Measurements from ENCODE around the gene TAF13. TPM values are rescaled to one million over a fixed set of nuclear protein-coding genes. Genes with fewer than 3 reads are reported as not detected.
"Not testable (repeated sequence)": the region's sequence is repeated elsewhere in the genome, so short reads cannot be mapped to it uniquely, and the experiment has no call there.

TAF13 gene
- total RNA-seq, 1 donor from 2014 or later, result 41.3 TPM

DNA sequence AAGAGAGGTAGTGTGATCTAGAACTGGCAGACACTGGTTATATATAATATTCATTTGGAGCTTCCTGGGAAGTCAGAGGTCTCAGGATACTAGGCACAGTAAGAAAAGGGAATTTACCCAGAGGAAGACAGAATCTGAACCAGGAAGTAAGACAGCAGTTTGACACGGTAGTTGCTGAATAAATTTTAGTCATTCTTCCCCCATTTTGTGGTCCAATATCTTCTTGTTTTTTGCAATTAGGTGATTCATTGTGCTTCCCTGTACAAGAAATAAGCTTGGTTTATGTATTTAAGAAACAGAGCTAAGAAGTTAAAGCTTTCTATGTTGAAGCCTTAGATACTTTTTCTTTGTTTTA, 16.0 kb upstream of the TAF13 start:
- DNase-seq (ENCODE audit: low spot score), result no peak

DNA sequence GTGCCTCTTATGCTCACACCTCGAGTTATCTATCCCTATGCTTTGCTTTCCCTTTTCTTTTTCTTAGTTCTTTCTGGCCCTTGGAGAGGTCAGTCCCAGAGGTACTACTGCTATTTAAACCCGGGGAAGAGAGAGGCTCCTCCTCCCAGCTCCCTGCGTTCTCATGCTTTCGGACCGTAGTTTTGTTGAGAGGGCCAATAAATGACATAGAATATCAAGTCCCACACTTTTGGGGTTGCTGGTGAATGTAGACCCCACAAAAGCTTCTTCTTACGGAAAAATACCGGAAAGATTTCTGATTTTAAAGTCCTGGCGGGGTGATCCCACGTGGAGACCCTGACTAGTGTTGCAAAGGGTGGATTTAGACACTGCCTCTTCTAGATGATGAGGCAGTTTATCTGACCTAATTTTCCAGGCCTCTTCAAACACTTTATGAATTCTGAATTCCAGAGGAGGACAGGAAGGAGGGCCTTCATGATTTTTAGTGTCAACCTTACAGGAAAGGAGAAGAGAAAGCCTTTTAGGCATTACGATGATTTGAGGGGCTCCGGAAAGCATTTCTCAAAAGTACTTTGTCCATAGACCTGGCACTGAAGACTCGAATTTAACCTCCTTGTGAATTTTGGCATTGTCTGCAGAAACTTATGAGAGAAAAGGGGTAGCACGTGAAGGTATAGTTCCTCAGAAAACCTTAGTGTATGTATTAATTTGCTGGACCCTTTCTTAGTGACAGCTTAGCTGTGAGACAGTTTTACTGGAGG, 15.5 kb upstream of the TAF13 start:
- DNase-seq (ENCODE audit: low spot score), result no peak

DNA sequence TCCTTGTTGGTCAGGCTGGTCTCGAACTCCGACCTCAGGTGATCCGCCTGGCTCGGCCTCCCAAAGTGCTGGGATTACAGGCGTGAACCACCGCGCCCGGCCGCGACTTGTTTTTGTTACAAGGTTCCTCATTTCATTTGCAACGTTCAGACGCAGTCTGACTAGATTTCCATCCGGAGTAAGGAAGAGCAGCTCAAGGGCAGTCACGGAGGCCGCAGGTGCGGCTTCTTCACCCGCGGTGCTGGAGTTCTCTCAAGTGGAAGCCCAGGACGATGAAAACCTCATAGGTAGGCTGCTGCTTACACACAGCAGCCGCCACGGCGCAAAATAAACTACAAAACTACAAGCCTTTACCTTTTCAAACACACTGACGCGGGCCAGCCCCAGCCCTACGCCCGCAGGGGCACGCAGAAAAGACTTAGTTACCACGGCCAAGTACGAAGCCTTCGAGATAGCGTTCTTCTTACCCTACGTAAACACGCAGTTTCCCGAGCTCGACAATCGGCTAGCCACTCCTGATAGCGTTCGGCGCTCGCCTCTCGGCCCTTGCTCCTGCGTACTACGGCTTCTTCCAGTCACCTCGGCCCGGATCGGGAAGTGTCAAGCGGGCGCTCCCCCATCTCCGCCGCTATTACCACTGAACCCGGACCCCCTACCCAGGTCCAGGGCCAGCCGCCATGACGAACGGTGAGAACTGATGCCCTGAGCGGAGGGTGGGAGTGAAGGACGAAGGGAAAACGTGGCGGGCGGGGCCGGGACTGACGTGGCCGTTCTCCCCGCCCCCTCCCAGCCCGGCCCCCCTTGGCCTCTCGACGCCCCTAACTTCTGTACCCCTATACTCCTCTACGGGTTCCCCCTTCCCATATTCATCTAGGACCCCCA, 14.6 kb upstream of the TAF13 start, which contains the start of gene TMEM167B:
TSS of gene TMEM167B (plus strand) at position 569 of the 882 bp plus-strand sequence. CDS start at position 678, 109 bp downstream.
- DNase-seq (ENCODE audit: low spot score), result peak; percentile 95

DNA sequence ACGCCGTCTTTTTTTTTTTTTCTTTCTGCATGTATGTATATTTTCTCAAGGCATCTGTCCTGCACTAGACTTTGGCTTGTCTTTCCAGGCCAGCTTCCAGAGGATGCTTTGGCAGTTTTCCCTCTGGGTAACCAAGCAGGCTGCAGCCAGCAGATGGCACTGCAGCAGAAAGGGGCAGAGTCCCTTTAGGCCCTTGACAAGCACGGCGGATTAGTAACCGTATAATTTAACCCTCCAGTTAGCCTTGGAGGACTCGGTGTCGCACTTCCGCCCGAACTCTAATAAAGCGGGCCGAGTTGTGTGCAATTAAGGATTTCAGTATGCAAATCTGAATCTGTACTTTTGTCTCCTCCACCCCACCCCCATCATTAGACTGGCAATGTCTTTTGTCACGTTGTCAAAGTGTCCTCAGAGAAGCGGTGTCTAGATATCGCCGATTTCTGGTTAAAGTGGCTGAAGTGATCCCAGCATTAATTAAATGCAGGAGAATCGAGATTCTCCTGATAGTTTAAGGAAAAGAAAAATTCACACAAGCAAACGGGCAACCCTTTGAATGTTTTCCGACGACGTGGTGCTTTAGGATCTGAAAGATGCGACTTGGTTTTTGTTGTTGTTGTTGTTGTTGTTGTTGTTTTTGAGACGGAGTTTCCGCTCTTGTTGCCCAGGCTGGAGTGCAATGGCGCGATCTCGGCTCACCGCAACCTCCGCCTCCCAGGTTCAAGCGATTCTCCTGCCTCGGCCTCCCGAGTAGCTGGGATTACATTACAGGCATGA, 13.6 kb upstream of the TAF13 start:
- peak; percentile 87 for DNase-seq (ENCODE audit: low spot score)

DNA sequence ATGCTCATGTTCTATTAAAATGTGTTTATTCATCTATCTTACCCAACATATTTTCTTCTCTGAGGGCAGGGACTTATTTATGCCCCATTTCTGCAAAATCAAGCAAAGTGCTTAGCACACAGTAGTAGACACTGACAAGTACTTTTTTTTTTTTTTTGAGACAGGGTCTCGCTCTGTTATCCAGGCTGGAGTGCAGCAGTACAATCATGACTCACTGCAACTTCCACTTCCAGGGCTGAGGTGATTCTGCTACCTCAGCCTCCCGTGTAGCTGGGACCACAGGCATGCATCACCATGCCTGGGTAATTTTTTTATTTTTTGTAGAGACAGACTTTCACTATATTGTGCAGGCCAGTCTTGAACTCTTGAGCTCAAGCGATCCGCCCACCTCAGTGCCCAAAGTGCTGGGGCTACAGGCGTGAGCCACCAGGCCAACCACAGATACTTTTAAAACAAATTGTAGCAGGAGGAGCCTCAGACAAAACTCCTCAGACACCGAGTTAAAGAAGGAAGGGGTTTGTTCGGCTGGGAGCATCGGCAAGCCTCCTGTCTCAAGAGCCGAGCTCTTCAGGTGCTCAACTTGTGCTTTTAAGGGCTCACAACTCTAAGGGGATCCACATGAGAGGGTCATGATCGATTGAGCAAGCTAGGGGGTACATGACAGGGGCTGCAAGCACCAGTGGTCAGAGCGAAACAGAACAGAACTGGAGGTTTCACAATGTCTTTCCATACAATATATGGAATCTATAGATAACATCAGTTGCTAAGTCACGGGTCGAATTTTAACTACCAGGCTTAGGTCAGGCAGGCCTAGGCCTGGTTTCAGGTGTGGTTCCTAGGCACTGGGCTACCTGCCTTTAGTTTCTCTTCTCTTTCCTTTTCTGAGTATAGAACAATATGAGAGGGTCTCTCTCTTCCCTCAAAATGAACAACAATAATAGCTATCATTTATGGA, 9.0 kb upstream of the TAF13 start:
- no peak for DNase-seq (ENCODE audit: low spot score)

DNA sequence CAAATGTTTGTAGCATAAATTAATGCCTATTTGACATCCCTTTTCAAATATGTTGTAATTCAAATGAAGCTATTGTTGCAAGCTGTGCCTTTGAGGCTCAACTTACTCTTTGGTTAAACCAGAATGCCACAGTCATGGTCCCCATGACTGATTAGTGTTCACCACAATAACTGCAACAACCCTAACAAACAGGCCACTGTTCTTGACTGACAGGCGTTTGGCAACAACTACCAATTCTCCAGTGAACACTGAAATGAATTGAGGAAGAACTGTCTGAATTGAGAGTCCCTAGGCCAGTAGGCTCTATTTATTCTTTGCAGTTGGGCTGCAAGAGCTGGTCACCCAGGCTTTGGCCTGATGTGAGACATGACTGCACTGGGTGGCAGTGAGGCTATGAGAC, 8.1 kb upstream of the TAF13 start:
- no peak for DNase-seq (ENCODE audit: low spot score)

DNA sequence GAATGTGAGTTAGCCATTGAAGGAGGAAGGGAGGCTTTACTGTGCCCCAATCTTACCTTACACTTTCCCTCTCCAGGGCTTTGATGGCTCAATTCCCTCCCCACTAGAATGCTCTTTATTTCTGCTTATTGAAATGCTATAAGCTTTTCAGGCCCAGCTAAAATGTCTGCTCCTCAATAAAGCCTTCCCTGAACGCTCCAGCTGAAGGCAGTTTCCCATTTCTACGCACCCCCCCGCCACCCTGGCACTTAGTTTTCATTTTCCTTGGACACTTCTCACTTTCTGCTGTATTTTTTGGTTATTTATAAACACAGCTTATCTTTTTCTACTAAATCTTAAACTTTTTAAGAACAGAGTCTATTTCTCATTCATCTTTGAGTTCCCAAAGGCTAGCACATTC, 7.7 kb upstream of the TAF13 start:
- no peak for DNase-seq (ENCODE audit: low spot score)

DNA sequence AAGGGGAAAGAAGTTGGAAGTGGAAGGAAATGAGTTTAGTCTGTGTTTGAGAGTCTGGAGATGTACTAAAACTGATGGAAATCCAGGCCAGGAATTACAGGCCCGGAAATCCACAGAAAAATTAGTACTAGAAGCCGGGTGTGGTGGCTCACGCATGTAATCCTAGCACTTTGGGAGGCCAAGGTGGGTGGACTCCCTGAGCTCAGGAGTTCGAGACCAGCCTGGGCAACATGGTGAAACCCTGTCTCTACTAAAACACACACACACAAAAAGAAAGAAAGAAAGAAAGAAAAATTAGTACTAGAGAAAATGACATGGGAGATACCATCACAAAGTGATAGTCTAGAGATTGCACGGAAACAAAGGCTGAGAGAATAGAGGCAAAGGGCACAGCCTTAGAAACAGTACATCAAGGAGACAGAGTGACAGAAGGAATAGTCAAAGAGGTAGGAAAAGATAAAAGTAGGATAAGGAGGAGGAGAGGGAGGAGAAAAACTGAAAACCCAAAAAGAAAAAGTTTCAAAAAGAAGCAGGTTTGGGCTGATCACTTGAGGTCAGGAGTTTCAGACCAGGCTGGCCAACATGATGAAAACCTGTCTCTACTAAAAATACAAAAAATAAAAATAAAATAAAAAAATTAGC, 4.8 kb upstream of the TAF13 start:
- DNase-seq (ENCODE audit: low spot score), result no peak

DNA sequence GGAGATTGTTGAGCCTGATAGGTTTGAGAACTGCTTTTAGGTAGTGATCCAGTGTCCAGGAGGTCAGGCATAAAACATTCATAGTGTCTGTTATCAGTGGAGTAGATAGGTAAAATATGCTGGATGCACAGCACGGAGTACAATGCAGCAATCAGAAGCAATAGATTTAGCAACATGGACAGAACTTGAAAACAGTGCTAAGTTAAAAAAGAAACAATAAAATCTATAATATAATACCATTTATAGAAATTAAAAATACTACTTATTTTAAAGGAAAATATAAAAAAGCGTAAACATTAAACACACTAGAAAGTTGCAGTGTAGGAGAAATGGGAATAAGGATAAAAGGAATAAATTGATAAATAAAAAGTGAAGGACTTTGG, 3.4 kb upstream of the TAF13 start:
- DNase-seq (ENCODE audit: low spot score), result no peak

DNA sequence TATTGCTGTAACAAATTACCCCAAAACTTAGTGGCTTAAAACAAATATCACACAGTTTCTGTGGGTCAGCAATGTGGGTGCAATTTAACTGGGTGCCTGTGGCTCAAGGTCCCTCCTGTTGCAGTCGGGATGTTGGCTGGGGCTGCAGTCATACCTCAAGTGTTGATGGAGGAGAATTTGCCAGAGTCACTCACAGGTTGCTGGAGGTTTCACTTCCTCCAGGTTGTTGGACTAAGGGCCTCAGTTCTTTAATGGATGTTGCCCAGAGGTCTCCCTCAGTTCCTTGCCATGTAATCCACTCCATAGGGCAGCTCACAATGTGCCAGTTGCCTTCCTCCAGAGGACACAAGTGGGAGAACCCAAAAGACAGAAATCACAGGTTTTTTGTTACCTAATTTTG, 2.5 kb upstream of the TAF13 start:
- no peak for DNase-seq (ENCODE audit: low spot score)

DNA sequence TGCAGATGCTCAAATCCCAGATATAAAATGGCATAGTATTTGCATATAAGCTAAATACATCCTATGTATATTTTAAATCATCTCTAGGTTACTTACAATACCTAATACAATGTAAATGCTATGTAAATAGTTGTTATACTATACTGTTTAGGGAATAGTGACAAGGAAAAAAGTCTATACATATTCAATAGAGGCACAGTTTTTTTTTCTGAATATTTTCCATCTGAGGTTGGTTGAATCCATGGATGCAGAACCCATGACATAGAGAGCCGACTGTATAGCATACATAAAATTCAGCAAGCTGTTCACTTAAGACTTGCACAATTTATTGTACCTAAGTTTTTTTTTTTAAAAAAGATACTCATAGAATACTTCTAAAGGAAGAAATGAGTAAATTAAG, 6.5 kb downstream of the TAF13 start:
- DNase-seq (ENCODE audit: low spot score), result no peak

DNA sequence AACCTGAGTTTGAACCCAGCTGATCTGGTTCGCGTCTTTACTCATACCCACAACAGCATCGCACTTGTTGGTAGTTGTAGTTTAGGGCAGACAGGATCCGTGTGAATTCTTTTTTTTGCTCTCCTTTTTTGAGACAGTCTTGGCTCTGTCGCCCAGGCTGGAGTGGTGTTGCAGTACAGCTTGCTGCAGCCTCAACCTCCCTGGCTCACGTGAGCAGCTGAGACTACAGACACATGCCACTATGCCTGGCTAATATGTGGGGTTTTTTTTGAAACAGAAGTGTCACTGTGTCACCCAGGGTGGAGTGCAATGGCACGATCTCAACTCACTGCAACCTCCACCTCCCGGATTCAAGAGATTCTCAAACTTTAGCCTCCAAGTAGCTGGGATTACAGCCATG, 7.9 kb downstream of the TAF13 start:
- no peak for DNase-seq (ENCODE audit: low spot score)

DNA sequence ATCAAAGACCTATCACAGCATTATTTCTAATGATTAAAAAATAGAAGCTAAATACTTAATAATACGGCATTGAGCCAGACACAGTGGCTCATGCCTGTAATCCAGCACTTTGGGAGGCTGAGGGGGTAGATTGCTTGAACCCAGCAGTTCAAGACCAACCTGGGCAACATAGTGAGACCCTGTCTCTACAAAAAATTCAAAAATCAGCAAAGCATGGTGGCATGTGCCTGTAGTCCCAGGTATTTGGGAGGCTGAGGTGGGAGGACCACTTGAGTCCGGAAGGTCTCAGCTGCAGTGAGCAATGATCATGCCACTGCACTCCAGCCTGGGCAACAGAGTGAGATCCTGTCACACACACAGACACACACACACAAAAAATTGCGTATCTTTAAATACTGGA, 10.7 kb downstream of the TAF13 start:
- DNase-seq (ENCODE audit: low spot score), result no peak

DNA sequence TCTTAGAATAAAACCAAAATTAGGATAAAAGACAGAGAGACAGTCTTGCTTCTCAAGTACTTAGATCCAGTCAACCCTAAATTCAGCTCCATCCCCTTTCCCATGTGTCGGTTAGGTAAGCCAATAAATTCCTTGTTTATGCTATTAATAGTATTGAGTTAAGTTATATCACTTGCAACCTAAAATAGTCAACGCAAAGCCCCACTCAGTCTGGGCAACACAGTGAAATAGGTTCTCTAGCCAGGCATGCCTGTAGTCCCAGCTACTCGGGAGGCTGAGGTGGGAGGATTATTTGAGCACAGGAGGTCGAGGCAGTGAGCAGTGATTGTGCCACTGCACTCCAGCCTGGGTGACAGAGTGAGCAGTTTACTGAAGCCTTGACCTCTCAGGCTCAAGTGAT, 14.6 kb downstream of the TAF13 start:
- DNase-seq (ENCODE audit: low spot score), result no peak

DNA sequence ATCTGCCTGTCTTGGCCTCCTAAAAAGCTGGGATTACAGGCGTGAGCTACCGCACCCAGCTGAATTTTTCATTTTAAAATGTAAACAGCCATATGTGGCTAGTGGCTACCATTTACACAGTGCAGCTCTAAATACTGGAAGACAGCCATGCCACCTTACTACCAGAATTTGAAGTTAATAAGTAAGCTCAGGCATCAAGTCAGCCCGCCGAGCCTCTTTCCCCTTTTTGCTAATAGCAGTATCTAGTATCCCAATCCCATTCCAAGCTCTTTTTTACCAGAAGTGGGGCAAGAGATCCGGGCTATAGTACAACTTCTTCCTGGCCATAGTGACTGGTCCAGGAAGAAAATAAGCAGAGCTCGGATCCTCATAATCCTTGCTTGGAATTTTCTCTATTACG, 15.1 kb downstream of the TAF13 start:
- no peak for DNase-seq (ENCODE audit: low spot score)

DNA sequence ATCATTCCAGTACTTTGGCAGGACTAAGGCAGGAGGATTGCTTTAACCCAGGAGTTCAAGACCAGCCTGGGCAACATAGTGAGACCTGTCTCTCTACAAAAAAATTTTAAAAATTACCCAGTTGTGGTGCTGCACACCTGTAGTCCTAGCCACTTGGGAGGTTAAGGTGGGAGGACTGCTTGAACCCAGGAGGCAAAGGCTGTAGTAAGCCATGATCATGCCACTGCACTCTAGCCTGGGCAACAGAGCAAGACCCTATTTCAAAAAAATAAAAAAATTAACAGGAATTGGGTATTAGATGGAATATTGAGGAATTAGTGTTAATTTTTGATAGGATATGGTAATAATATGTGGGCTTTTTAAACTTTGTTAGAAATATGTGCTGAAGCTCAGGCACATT, 16.8 kb downstream of the TAF13 start:
- no peak for DNase-seq (ENCODE audit: low spot score)

DNA sequence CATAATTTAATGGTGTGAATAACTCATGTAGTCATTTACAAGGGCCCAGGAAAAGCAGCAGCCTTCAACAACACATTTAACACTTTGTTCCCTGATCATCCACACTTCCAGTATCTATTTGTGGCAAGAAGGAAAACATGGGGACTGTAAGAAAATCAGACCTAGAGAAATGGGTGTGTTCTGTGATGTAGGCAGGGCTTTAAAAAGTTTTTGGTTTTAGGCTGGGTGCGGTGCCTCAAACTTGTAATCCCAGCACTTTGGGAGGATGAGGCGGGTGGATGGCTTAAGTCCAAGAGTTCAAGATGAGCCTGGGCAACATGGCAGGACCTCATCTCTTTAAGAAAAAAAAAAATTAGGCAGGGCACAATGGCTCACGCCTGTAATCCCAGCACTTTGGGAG, 19.7 kb downstream of the TAF13 start:
- no peak for DNase-seq (ENCODE audit: low spot score)

DNA sequence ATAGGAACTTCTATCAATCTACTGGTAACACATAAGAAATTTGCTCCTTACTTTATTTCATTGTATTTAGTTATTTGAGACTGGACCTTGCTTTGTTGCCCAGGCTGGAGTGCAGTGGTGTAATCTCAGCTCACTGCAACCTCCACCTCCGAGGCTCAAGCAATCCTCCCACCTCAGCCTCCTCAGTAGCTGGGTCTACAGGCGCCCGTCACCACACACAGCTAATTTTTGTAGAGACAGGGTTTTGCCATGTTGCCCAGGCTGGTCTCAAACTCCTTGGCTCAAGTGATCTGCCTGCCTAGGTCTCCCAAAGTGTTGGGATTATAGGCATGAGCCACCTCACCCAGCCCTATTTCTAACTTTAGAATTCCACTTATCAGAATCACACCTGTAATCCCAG, 23.7 kb downstream of the TAF13 start:
- not testable (repeated sequence) for DNase-seq (ENCODE audit: low spot score)

DNA sequence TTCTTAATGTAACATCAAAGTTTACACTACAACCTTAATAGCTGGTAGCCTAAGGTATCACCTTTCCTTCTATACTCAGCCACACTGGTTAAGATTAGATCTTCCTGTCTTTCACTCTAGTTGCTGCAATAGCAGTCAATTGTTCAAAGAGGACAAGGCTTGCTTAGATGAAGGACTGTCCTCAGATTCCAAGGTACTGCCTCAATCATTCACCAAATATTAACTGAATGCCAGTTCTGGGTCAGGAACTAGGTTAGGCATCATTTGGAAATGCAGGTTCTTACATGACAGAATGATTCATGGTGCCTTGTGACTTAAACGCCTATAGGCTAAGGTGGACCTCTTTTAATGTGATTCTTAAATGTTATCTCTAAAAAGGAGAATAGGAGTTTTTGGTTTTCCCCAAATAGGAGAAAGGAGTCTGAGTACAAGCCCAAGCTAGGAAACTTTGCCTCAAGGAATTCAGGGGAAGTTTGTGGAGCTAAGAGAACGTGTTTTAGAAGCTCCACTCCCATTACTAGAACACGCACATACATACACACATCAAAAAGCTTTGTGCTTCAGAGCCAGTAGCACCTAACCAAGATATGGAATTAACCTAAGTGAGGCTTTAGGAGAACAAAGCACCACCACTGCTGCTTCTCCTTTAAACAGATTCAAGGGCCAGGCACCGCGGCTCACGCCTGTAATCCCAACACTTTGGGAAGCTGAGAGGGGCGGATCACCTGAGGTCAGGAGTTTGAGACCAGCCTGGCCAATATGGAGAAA, 25.4 kb downstream of the TAF13 start:
- DNase-seq (ENCODE audit: low spot score), result no peak

DNA sequence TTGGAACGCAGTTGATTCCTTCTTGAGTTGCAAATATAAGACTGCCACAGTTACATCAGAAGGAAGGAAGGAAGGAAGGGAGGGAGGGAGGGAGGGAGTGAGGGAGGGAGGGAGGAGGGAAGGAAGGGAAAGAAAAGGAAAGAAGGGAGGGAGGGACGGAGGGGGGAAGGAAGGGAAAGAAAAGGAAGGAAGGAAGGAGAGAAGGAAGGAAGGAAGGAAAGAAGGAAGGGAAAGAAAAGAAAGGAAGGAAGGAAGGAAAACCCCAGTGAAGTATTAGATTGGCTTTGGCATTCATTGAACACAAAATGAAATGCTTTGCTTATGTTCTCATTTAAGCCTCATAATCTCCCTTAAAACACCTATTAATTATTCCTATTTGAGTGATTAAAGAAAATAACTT, 27.5 kb downstream of the TAF13 start:
- no peak for DNase-seq (ENCODE audit: low spot score)
